GM12874 (cell line): Measurements from ENCODE around the gene SPECC1L.

Source experiments
- TF ChIP-seq, protein P1 (sequence below): IDR thresholded peaks from 2 replicates; pipeline ENCODE4 v1.5.1; 2011; ENCODE audit warnings: low read depth, mild to moderate bottlenecking, control low read depth, low read length, moderate library complexity; ENCODE audit not compliant: insufficient read depth

Gene SPECC1L

DNA sequence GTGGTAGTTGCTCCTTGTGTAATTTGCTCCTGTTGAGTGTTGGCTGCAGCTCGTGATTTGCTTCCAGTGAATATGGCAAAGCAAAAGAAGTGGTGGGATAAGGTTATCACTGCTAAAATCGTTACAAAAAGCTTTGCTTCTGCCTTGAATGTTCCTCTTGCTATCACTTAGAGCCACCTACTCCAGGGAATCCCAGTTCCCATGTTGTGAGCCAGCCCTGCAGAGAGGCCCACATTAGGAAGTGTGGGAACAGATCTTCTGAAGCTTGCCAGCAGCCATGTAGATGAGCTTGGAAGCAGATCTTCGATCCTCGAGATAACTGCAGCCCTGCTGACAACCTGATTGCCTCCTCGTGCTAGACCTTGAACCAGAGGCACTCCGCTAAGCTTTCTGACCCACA is 71.0 kb downstream of the SPECC1L start:
- TF ChIP-seq, protein P1, sequence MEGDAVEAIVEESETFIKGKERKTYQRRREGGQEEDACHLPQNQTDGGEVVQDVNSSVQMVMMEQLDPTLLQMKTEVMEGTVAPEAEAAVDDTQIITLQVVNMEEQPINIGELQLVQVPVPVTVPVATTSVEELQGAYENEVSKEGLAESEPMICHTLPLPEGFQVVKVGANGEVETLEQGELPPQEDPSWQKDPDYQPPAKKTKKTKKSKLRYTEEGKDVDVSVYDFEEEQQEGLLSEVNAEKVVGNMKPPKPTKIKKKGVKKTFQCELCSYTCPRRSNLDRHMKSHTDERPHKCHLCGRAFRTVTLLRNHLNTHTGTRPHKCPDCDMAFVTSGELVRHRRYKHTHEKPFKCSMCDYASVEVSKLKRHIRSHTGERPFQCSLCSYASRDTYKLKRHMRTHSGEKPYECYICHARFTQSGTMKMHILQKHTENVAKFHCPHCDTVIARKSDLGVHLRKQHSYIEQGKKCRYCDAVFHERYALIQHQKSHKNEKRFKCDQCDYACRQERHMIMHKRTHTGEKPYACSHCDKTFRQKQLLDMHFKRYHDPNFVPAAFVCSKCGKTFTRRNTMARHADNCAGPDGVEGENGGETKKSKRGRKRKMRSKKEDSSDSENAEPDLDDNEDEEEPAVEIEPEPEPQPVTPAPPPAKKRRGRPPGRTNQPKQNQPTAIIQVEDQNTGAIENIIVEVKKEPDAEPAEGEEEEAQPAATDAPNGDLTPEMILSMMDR, result no peak

DNA sequence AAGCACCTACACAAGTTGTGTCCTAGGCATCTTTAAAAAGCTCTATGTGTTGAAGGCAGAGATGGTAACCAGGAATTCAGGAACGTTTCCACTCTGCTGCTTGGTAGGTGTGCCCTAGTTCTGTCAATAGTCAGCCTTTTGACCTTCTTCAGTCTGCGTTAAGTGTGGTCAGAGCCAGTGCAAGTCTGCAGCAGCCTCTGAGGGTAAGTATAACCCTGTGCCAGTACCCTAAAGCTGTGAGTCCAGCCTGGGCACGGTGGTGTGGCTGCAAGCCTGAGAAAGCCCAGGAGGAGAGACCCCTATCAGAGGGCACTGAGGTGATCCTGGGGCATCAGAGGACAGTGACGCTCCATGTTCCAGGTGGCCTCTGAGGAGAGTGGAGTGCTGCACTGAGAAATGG is 80.0 kb downstream of the SPECC1L start:
- TF ChIP-seq, protein P1, result no peak

GRCh38 chr22:24353121-24353520 is 82.5 kb downstream of the SPECC1L start:
- TF ChIP-seq, protein P1, result no peak

DNA sequence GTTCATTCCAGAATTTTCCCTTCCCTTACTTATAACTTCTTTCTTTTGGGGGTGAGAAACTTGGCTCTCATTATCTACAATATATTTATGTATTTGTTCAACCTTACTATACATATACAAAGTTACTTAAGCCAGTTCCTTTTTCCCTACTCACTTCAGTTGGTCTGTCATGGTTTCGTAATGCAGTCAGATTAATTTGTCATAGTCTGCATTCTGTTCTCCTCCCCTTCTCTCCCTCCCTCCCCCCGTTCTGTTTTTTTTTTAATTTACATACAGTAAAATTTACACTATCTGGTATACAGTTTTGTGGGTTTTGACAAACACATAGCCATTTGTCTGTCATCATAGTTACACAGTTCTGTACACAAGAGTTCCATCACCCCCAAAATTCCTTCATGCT is 84.9 kb downstream of the SPECC1L start:
- TF ChIP-seq, protein P1, result no peak

GRCh38 chr22:24357547-24357946 is 86.9 kb downstream of the SPECC1L start:
- TF ChIP-seq, protein P1, result no peak

- TF ChIP-seq, protein P1, result no peak
Measured at GRCh38 chr22:24358105-24358836, 87.6 kb downstream of the SPECC1L start.

DNA sequence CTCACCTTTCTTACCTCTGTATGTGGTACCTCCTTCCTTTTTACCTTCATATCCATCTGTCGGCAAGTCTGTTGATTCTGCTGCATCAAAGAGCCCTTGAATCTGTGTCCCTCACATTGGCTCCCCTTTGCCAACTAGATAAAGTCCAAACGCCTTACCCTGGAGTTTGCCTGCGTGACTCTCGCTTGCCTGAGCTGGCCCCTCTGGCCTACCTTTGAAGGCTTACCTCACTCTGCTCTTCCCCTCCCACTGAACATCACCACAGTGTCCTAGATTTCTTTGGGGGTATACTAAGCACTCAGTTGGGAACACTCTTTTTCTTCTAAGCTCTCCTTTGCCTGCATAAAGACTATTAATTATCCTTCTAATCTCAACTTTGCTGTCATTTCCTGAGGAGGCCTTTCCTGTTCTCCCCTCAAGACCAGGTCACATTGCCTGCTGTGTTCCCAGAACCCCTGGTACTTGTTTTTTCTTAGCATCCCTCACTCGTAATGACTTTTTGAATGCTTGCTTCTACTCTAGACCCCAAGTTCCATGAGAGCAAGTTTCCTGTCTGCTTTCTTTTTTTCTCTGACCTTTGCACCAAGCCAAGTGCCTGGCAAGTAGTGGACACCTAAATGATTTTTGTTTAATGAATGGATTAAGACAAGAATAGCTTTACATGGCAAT is 89.0 kb downstream of the SPECC1L start:
- TF ChIP-seq, protein P1, result no peak
